ENCODE results near the gene GTF3C1.

The GTF3C1 gene

GRCh38 chr16:27483624-27484023 is 66.1 kb downstream of the GTF3C1 start:
- DNase-seq (ENCODE audit: low read depth): no peak

- no peak for DNase-seq (ENCODE audit: low read depth)
Observed at GRCh38 chr16:27483088-27483437, 66.7 kb downstream of the GTF3C1 start.

- no peak for DNase-seq (ENCODE audit: low read depth)
Observed at GRCh38 chr16:27482397-27483087, 67.2 kb downstream of the GTF3C1 start.

GRCh38 chr16:27481282-27481934 is 68.3 kb downstream of the GTF3C1 start:
- no peak for DNase-seq (ENCODE audit: low read depth)

- no peak for DNase-seq (ENCODE audit: low read depth)
Observed at GRCh38 chr16:27480761-27481160, 69.0 kb downstream of the GTF3C1 start.

GRCh38 chr16:27476240-27476639 is 73.5 kb downstream of the GTF3C1 start:
- DNase-seq (ENCODE audit: low read depth): no peak

- peak; percentile 79 for DNase-seq (ENCODE audit: low read depth)
Observed at GRCh38 chr16:27475561-27475960, 74.2 kb downstream of the GTF3C1 start.

- no peak for DNase-seq (ENCODE audit: low read depth)
Observed at GRCh38 chr16:27474921-27475320, 74.8 kb downstream of the GTF3C1 start.

- DNase-seq (ENCODE audit: low read depth): no peak
Observed at GRCh38 chr16:27474041-27474440, 75.7 kb downstream of the GTF3C1 start.

- no peak for DNase-seq (ENCODE audit: low read depth)
Observed at GRCh38 chr16:27473101-27473900, 76.4 kb downstream of the GTF3C1 start.

- no peak for DNase-seq (ENCODE audit: low read depth)
Observed at GRCh38 chr16:27472091-27473020, 77.4 kb downstream of the GTF3C1 start.

GRCh38 chr16:27471661-27472060 is 78.1 kb downstream of the GTF3C1 start:
- no peak for DNase-seq (ENCODE audit: low read depth)

- peak; percentile 81 for DNase-seq (ENCODE audit: low read depth)
Observed at GRCh38 chr16:27470567-27471431, 78.9 kb downstream of the GTF3C1 start.

- no peak for DNase-seq (ENCODE audit: low read depth)
Observed at GRCh38 chr16:27468941-27469531, 80.7 kb downstream of the GTF3C1 start.

GRCh38 chr16:27465483-27465879 is 84.2 kb downstream of the GTF3C1 start:
- no peak for DNase-seq (ENCODE audit: low read depth)

GRCh38 chr16:27464626-27465482 is 84.9 kb downstream of the GTF3C1 start:
- no peak for DNase-seq (ENCODE audit: low read depth)

- no peak for DNase-seq (ENCODE audit: low read depth)
Observed at GRCh38 chr16:27463741-27464591, 85.7 kb downstream of the GTF3C1 start.

- DNase-seq (ENCODE audit: low read depth): no peak
Observed at GRCh38 chr16:27462846-27463682, 86.6 kb downstream of the GTF3C1 start.
